K562 (cell line): ENCODE results near the gene ABCD4. TPM values are rescaled to one million over a fixed set of nuclear protein-coding genes. Genes with fewer than 3 reads are reported as not detected.

Source experiments
- ATAC-seq: fragments of 200-7000 bp; cut with Tn5 transposase; 3 replicates; pipeline ENCODE4 v1.9.1; 2020; ENCODE audit warnings: moderate library complexity
- BruUV-seq: library from RNA; stranded (reverse); fragments of 400-500 nt; replicated peaks from 2 replicates; lab custom pipeline; 2021; lab: Mats Ljungman, UMichigan
- CTCF ChIA-PET: fragments of 300-600 bp; formaldehyde crosslinking; extraction: SDS; loops from one replicate; lab custom pipeline; 2021; ENCODE audit warnings: low intra/inter-chr PET ratio; lab: Yijun Ruan, JAX
- POLR2A ChIA-PET: fragments of 300-600, 350-650 bp; sonication (Branson Sonifier 250); formaldehyde crosslinking; extraction: SDS; loops from one replicate; lab custom pipeline; 2021; ENCODE audit warnings: antibody characterized with exemption, inconsistent platforms; lab: Yijun Ruan, JAX
- DNase-seq, 4 experiments: peaks; one replicate each; pipeline versions ENCODE4 v3.0.0 to v3.0.0-alpha.2; 2011 to 2018; ENCODE audit warnings: low spot score in 3 of 4, mixed read lengths in 3 of 4; ENCODE audit errors: extremely low read depth in 1 of 4
- FAIRE-seq: peaks from 2 replicates; lab custom pipeline; 2011; peaks lifted over from hg19 to GRCh38; lab: Jason Lieb, UNC
- H2AFZ ChIP-seq: 2 replicates; pipeline ENCODE4 v1.6.0; 2011; ENCODE audit warnings: low read depth, low read length, control low read depth, inconsistent platforms
- H3K27ac ChIP-seq: fragments of 200-600 bp; 3 replicates; pipeline ENCODE4 v1.8.0; 2011; ENCODE audit warnings: low read depth, mild to moderate bottlenecking, control low read depth, inconsistent platforms, low read length, moderate library complexity, mixed read lengths; ENCODE audit errors: extremely low read depth
- H3K27me3 ChIP-seq, 2 experiments: fragments of 300-600 bp in 1 of 2; 2 replicates in 1 of 2; 3 replicates in 1 of 2; pipeline versions ENCODE4 v1.6.0 to v1.8.0; 2011; ENCODE audit warnings: inconsistent platforms in 2 of 2, low read length in 2 of 2, mild to moderate bottlenecking in 1 of 2, mixed read lengths in 1 of 2, moderate library complexity in 1 of 2; ENCODE audit not compliant: control insufficient read depth in 2 of 2, insufficient read depth in 2 of 2
- H3K36me3 ChIP-seq: fragments of 300-600 bp; 3 replicates; pipeline ENCODE4 v1.8.0; 2011; ENCODE audit warnings: mild to moderate bottlenecking, low read length, inconsistent platforms; ENCODE audit not compliant: control insufficient read depth, insufficient read depth
- H3K4me1 ChIP-seq, 2 experiments: fragments of 200-600 bp in 1 of 2; replicated peaks in 1 of 2; 2 replicates in 1 of 2; 3 replicates in 1 of 2; pipeline versions ENCODE4 v1.5.1 to v1.8.0; 2011; ENCODE audit warnings: inconsistent platforms in 2 of 2, low read length in 2 of 2, mild to moderate bottlenecking in 1 of 2, mixed read lengths in 1 of 2, moderate library complexity in 1 of 2; ENCODE audit not compliant: control insufficient read depth in 2 of 2, insufficient read depth in 2 of 2
- H3K4me2 ChIP-seq: 2 replicates; pipeline ENCODE4 v1.6.1; 2011; ENCODE audit warnings: low read length, control low read depth, inconsistent platforms, mixed read lengths; ENCODE audit not compliant: insufficient read depth
- H3K4me3 ChIP-seq: fragments of 200-600 bp; sonication (generic), shearing (Covaris generic); 2 replicates; pipeline ENCODE4 v1.5.1; 2016; ENCODE audit warnings: control low read depth, inconsistent platforms
- H3K79me2 ChIP-seq: fragments of 200-600 bp; 3 replicates; pipeline ENCODE4 v1.8.0; 2011; ENCODE audit warnings: low read length, inconsistent platforms; ENCODE audit not compliant: control insufficient read depth, insufficient read depth
- H3K9ac ChIP-seq, 2 experiments: 2 replicates each; pipeline versions ENCODE4 v1.6.0 to v1.6.1; 2011; ENCODE audit warnings: low read depth in 2 of 2, low read length in 2 of 2, control low read depth in 1 of 2, inconsistent platforms in 1 of 2, mild to moderate bottlenecking in 1 of 2, mixed read lengths in 1 of 2; ENCODE audit not compliant: insufficient read depth in 1 of 2
- H3K9me1 ChIP-seq: one replicate; pipeline ENCODE4 v1.6.0; 2011; ENCODE audit warnings: inconsistent platforms, mild to moderate bottlenecking, low read length, moderate library complexity; ENCODE audit not compliant: control insufficient read depth, insufficient read depth
- H3K9me3 ChIP-seq: replicated peaks from 2 replicates; pipeline ENCODE4 v1.5.1; 2011; ENCODE audit warnings: low read depth, low read length, inconsistent platforms; ENCODE audit not compliant: control insufficient read depth, insufficient read depth
- H4K20me1 ChIP-seq: replicated peaks from 2 replicates; pipeline ENCODE4 v1.6.1; 2011; ENCODE audit warnings: low read length, inconsistent platforms, mixed read lengths; ENCODE audit not compliant: control insufficient read depth, insufficient read depth
- BACH1 ChIP-seq: fragments of 200-800 bp; sonication (Bioruptor generic); IDR thresholded peaks from 2 replicates; pipeline ENCODE4 v1.6.1; 2016; ENCODE audit warnings: missing genetic modification characterization, missing compliant biosample characterization
- EZH2 ChIP-seq: IDR thresholded peaks from 2 replicates; pipeline ENCODE4 v1.6.1; 2012; ENCODE audit warnings: low read depth, mild to moderate bottlenecking, inconsistent platforms, low read length, borderline replicate concordance
- FOXP4 ChIP-seq: sonication (generic); formaldehyde crosslinking; IDR thresholded peaks from 2 replicates; pipeline ENCODE4 v1.8.0; 2022; ENCODE audit warnings: mild to moderate bottlenecking, missing genetic modification reagents, borderline replicate concordance
- GABPB2 ChIP-seq: fragments of 250-450 bp; sonication (Bioruptor Pico); conservative IDR thresholded peaks from 2 replicates; pipeline ENCODE4 v1.5.1; 2021; ENCODE audit warnings: mild to moderate bottlenecking
- ID3 ChIP-seq, 2 experiments: fragments of 250-450 bp in 1 of 2; fragments of 450-650 bp in 1 of 2; sonication (Bioruptor Pico) in 1 of 2; IDR thresholded peaks; 2 replicates each; pipeline versions ENCODE4 v1.6.1 to v1.8.0; 2016 to 2021; ENCODE audit warnings: mild to moderate bottlenecking in 2 of 2, moderate library complexity in 2 of 2, missing compliant biosample characterization in 1 of 2, missing genetic modification characterization in 1 of 2
- IFI16 ChIP-seq: fragments of 250-450 bp; sonication (Bioruptor Pico); IDR thresholded peaks from 2 replicates; pipeline ENCODE4 v2.1.2; 2022; ENCODE audit warnings: mild to moderate bottlenecking, inconsistent platforms
- RERE ChIP-seq: sonication (generic); formaldehyde crosslinking; IDR thresholded peaks from 2 replicates; pipeline ENCODE4 v1.8.0; 2023; ENCODE audit warnings: missing genetic modification reagents, mild to moderate bottlenecking, borderline replicate concordance
- STAG1 ChIP-seq: sonication (generic); formaldehyde crosslinking; IDR thresholded peaks from 2 replicates; pipeline ENCODE4 v1.5.0; 2020; ENCODE audit warnings: missing genetic modification reagents, borderline replicate concordance
- ZBTB26 ChIP-seq: fragments of 450-650 bp; formaldehyde crosslinking; IDR thresholded peaks from 2 replicates; pipeline ENCODE4 v1.4.0; 2022; ENCODE audit warnings: missing genetic modification characterization
- ZNF232 ChIP-seq: sonication (generic); formaldehyde crosslinking; IDR thresholded peaks from 2 replicates; pipeline ENCODE4 v1.8.0; 2022; ENCODE audit warnings: mild to moderate bottlenecking, missing genetic modification reagents
- ZNF280B ChIP-seq: fragments of 250-450 bp; sonication (Bioruptor Pico); IDR thresholded peaks from 2 replicates; pipeline ENCODE4 v1.5.1; 2021; ENCODE audit warnings: mild to moderate bottlenecking
- WGBS: fragments of 100-300 bp; shearing (Covaris generic); methylation state at CpG from one replicate; pipeline ENCODE4 v1.1.6; 2016; ENCODE audit warnings: low coverage, mixed read lengths; ENCODE audit not compliant: insufficient coverage; ENCODE audit errors: missing lambda C conversion rate; 5-methylcytosine and 5-hydroxymethylcytosine counted together
- in situ Hi-C: fragments of 300-500 bp; cut with MboI; formaldehyde crosslinking; loops from 4 replicates; pipeline ENCODE4 v1.15.0; 2018; ENCODE audit warnings: inconsistent platforms, mixed read lengths
- intact Hi-C: fragments of 100-400 bp; cut with micrococcal nuclease; formaldehyde crosslinking; loops from 2 replicates; pipeline ENCODE4 v1.14.2; 2022
- polyA plus RNA-seq, 8 experiments: library from polyadenylated mRNA; depleted of rRNA in 4 of 8; stranded (reverse) in 5 of 8; unstranded in 3 of 8; fragments of >200 nt; fragmentation: Nextera tagmentation in 2 of 8; fragmentation: Illumina TruSeq in 1 of 8; extraction: Ambion mirVana in 2 of 8; extraction: Trizol in 1 of 8; gene quantifications; 2 replicates each; pipeline versions ENCODE4 v1.2.1 to v1.2.3, GENCODE V29; 2011 to 2014; ENCODE audit warnings: inconsistent platforms in 1 of 8, missing spikeins in 1 of 8
- total RNA-seq, 7 experiments: library from RNA; depleted of rRNA in 6 of 7; stranded (reverse); fragments of >200 nt in 6 of 7; fragmentation: Illumina TruSeq in 2 of 7; extraction: Trizol in 2 of 7; gene quantifications; 2 replicates each; pipeline versions ENCODE4 v1.2.1 to v1.2.3, GENCODE V29; 2011 to 2021; ENCODE audit warnings: low replicate concordance in 1 of 7

ABCD4 gene
- total and polyA plus RNA-seq, 9 of the 15 experiments (the other 6 are each of a cell fraction or from before 2014, with no cell fraction given) = 3.5 to 17.2 (median 12.4) TPM

- no peak for ATAC-seq
- Histone ChIP-seq H3K9me1 (no peaks in the 10 kb centered on the region), H3K27me3 (peaks cover 3 to 12% of the 10 kb centered on the region in 2 experiments; a peak in 3 of 5 replicates), H3K4me3 (no peak overlapping the region), H3K79me2 (no peaks in the 10 kb centered on the region), H3K9me3 (no peaks in the 10 kb centered on the region), H2AFZ (no peak overlapping the region), H3K9ac (no peak overlapping the region), H3K4me1 (no peaks in the 10 kb centered on the region), H3K4me2 (no peak overlapping the region), H3K27ac (no peak overlapping the region), H3K36me3 (no peaks in the 10 kb centered on the region), H4K20me1 (no peaks in the 10 kb centered on the region)
- intact Hi-C loops = no loop called here
- WGBS = 6% methylated on average over 3 of the region's 4 CpGs
- no peak for DNase-seq
- ChIA-PET POLR2A (no interaction called here), CTCF (no interaction called here)
- BruUV-seq = no TSS peak
- in situ Hi-C loops = no loop called here
- FAIRE-seq = no peak
- no peak for TF ChIP-seq GABPB2 (CRISPR knock-in tag)
- TF ChIP-seq ZNF280B = no peak
- no peak for TF ChIP-seq BACH1 (tag)
- no peak for TF ChIP-seq FOXP4 (CRISPR knock-in tag)
- no peak for TF ChIP-seq RERE (CRISPR knock-in tag)
- TF ChIP-seq ZNF232 (CRISPR knock-in tag) = no peak
- no peak for TF ChIP-seq ZBTB26 (CRISPR knock-in tag)
- TF ChIP-seq EZH2 = no peak
- no peak for TF ChIP-seq STAG1 (CRISPR knock-in tag)
- no peak for TF ChIP-seq ID3 (CRISPR knock-in tag; IDR thresholded peaks at IDR 0.05)
- TF ChIP-seq ID3 (tag; IDR thresholded peaks at IDR 0.05) = no peak
- TF ChIP-seq IFI16 = no peak
These were observed 11.8 kb upstream of the ABCD4 start for GRCh38 chr14:74314576-74314975.
